Stimulated activated CD4-positive, alpha-beta T cell treated with anti-CD3 and anti-CD28 coated beads, Interleukin-15, amount 100 ng/mL, for 24 hours (primary cell): ENCODE measurements around the gene RBM19.

Experiments
- DNase-seq: peaks from one replicate; pipeline ENCODE4 v3.0.0-alpha.2; 2020

The RBM19 gene

GRCh38 chr12:113899042-113899560 is 67.0 kb downstream of the RBM19 start:
- DNase-seq, result no peak

GRCh38 chr12:113898466-113898865 is 67.7 kb downstream of the RBM19 start:
- no peak for DNase-seq

GRCh38 chr12:113897406-113897805 is 68.7 kb downstream of the RBM19 start:
- no peak for DNase-seq

GRCh38 chr12:113896841-113897240 is 69.3 kb downstream of the RBM19 start:
- DNase-seq, result no peak

- DNase-seq, result no peak
These were observed 69.9 kb downstream of the RBM19 start for GRCh38 chr12:113896194-113896593.

- DNase-seq, result no peak
These were observed 70.9 kb downstream of the RBM19 start for GRCh38 chr12:113895176-113895575.

GRCh38 chr12:113894697-113895096 is 71.4 kb downstream of the RBM19 start:
- no peak for DNase-seq

- no peak for DNase-seq
These were observed 72.9 kb downstream of the RBM19 start for GRCh38 chr12:113893221-113893620.

- no peak for DNase-seq
These were observed 73.6 kb downstream of the RBM19 start for GRCh38 chr12:113892556-113892955.

GRCh38 chr12:113891739-113892520 is 74.2 kb downstream of the RBM19 start:
- DNase-seq, result peak; percentile 15

- no peak for DNase-seq
These were observed 74.9 kb downstream of the RBM19 start for GRCh38 chr12:113891167-113891692.

- no peak for DNase-seq
These were observed 76.1 kb downstream of the RBM19 start for GRCh38 chr12:113889891-113890581.

- no peak for DNase-seq
These were observed 77.0 kb downstream of the RBM19 start for GRCh38 chr12:113889076-113889475.

GRCh38 chr12:113888435-113888834 is 77.7 kb downstream of the RBM19 start:
- no peak for DNase-seq

- DNase-seq, result no peak
These were observed 78.2 kb downstream of the RBM19 start for GRCh38 chr12:113887906-113888305.

- no peak for DNase-seq
These were observed 79.4 kb downstream of the RBM19 start for GRCh38 chr12:113886721-113887120.

GRCh38 chr12:113884392-113884791 is 81.7 kb downstream of the RBM19 start:
- no peak for DNase-seq

GRCh38 chr12:113882690-113883089 is 83.4 kb downstream of the RBM19 start:
- no peak for DNase-seq

- no peak for DNase-seq
These were observed 84.8 kb downstream of the RBM19 start for GRCh38 chr12:113880988-113881962.

- DNase-seq, result no peak
These were observed 85.8 kb downstream of the RBM19 start for GRCh38 chr12:113880326-113880725.

GRCh38 chr12:113879658-113880057 is 86.5 kb downstream of the RBM19 start:
- no peak for DNase-seq

- no peak for DNase-seq
These were observed 88.5 kb downstream of the RBM19 start for GRCh38 chr12:113877607-113878006.

GRCh38 chr12:113876160-113876559 is 90.0 kb downstream of the RBM19 start:
- no peak for DNase-seq
